Stimulated activated CD8-positive, alpha-beta memory T cell treated with anti-CD3 and anti-CD28 coated beads, Interleukin-15, amount 100 ng/mL, for 1 hour (primary cell): ENCODE data around the gene FTHL17.

ENCODE experiments used
- DNase-seq: peaks from one replicate; pipeline ENCODE4 v3.0.0-alpha.2; 2020; ENCODE audit warnings: low read depth

FTHL17 gene

GRCh38 chrX:31071725-31072124, at the start of gene FTHL17:
FTHL17 (minus strand) TSS chrX:31072041; CDS start chrX:31071953, 88 bp downstream.
- no peak for DNase-seq

GRCh38 chrX:31117266-31117665, 45.4 kb upstream of the FTHL17 start:
- no peak for DNase-seq

- no peak for DNase-seq
These were observed 43.6 kb upstream of the FTHL17 start for GRCh38 chrX:31115398-31115797.

GRCh38 chrX:31114858-31115257, 43.0 kb upstream of the FTHL17 start:
- no peak for DNase-seq

- DNase-seq = no peak
These were observed 40.6 kb upstream of the FTHL17 start for GRCh38 chrX:31112226-31112999.

- no peak for DNase-seq
These were observed 38.8 kb upstream of the FTHL17 start for GRCh38 chrX:31110657-31111056.

DNA sequence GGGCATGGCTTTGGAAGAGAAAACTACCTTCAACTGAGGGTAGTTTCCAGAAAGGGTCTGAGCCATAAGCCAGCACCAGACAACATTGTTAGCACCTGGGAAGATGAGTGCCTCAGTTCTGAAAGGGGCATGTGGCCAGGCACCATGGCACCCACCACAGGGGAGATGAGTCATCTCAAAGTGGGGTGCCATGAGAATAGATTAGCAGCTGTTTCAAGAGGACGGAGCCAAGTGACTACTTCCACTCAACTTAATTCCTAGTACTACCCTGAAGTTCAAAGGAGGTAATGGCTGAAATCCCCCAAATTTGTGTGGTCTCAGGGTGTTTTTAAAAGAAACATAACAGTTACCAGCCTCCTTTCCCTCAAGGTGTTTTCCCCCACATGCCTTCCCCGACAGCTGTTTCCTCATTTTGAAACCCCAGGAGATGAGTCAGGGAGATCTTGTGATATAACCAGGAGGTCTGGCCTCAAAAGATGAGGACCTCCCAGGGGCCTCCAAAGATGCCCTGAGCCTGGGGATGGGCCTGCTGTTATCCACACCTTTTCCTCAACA, 27.8 kb upstream of the FTHL17 start:
- no peak for DNase-seq

- DNase-seq = no peak
These were observed 26.2 kb upstream of the FTHL17 start for GRCh38 chrX:31098079-31098478.

DNA sequence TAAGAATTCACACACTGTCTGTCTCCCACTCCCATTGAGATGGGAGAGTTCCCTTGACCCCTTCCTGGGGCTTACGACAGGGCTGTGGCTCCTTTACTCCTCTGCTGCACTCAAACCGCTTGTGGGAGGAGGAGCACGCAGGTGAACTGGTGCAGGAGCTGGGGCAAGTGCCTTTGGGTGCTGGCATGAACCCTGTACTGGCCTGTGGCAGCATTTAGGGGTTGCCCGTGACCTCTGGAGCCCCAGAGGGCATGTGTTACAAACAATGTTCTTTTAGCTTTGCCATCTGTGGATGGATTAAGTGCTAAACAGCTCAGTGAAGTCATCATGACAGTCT, 21.8 kb upstream of the FTHL17 start:
- no peak for DNase-seq

DNA sequence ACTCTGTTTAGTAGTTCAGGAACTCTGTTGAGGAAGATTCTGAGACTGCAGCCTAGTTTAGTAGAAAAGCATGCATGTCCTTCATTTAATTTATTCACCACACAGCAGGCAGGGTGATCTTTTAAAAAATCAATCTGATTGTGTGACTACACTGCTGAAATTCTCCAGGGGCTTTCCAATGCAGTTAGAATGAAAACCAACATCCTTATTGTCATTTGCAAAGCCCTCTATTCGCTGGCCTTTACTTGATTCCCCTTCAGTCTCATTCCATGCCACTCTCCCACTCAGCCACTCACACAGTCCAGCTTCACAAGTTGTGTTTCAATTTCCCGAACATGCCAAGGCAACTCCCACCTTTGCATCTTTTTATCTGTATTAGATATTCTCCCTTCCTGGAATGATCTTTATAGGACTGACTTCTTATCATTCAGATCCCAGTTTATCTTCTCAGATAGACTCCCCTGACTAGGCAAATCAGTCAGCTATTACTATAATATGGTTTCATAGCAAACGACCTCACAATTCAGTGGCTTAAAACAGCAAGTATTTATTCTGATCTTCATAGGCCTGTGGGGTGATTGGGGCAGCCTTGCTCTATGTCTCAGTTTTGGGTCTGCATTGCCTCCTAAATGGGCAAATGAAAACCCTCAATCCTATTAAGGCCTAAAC, 21.3 kb upstream of the FTHL17 start:
- DNase-seq = no peak

- DNase-seq = no peak
These were observed 20.6 kb upstream of the FTHL17 start for GRCh38 chrX:31092476-31092875.

DNA sequence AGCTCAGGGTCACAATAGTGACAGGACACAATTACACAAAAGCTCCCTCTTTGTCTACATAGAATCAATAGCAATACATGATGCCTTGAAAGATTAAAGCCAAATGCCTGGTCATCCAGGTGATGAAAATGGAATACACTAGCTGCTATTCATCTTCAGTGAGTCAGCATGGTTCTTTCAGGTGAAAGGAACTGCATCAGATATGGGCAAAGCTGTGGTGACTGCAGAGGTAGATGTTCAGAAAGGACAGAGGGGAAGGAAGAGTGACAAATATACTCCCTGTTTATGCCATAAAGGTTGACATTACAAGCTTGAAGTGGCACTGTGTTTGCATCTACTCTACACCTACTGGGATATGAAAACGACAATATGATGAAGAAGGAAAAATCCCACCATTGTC, 20.0 kb upstream of the FTHL17 start:
- no peak for DNase-seq

GRCh38 chrX:31074522-31074921, 2.7 kb upstream of the FTHL17 start:
- no peak for DNase-seq

DNA sequence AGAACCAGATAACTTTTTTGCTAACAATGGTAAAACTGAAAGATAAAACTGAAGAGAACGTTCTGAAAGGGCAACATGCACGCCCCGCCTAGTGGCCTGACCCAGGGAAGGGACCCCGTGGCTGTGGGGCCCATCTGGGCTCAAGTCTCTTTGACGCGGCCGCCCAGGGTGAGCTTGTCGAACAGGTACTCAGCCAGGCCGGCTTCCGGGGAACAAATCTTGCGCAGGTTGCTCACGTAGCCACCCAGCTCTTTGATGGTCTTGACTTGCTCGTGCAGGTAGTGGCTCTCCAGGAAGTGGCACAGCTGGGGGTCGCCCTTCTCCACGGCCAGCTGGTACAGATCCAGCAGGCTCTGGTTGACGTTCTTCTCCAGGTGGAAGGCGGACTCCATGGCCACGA, 579 bp downstream of the FTHL17 start:
- DNase-seq = no peak

GRCh38 chrX:31070057-31070468, 1.8 kb downstream of the FTHL17 start:
- no peak for DNase-seq

GRCh38 chrX:31063114-31063513, 8.7 kb downstream of the FTHL17 start:
- DNase-seq = no peak

DNA sequence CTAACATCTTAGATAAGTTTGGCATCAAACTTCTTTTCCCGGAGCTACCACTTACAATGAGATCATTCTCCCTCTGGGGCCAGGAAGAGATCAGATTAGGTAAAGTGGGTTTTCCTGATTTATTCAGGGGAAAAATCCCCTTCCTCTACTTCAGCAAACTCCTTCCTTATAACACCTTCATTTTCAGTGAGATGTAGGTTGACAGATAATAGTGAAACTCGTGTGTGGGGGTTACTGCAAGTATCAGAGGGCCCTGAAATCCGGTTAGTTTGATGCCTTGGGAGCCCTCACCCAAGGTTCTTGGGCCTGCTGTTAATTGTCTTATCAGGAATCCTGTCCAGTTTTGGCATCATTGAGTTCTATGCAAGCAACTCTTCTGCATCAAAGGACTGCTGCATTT, 10.8 kb downstream of the FTHL17 start:
- DNase-seq = no peak

DNA sequence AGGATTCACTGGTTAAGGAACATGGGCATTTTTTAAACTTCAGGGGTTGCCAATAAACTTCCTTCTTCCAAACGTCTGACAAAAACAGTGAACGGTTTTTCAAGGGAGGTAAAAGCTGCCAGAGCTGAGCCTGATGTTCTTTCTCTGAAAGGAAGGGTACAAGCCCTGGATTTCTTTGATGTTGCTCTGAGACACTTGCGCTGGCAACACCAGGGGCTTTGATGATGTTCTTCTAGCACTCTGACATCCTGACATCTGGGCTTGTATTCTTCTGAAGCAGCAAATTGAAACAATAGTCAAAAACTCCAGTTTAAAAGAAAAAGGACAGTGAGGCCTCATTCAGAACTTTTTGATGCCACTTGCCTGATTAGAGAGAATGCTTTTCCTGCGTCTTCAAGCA, 11.8 kb downstream of the FTHL17 start:
- no peak for DNase-seq

- no peak for DNase-seq
These were observed 13.6 kb downstream of the FTHL17 start for GRCh38 chrX:31058284-31058683.

GRCh38 chrX:31057691-31058090, 14.2 kb downstream of the FTHL17 start:
- DNase-seq = no peak

- no peak for DNase-seq
These were observed 14.6 kb downstream of the FTHL17 start for GRCh38 chrX:31057291-31057690.

DNA sequence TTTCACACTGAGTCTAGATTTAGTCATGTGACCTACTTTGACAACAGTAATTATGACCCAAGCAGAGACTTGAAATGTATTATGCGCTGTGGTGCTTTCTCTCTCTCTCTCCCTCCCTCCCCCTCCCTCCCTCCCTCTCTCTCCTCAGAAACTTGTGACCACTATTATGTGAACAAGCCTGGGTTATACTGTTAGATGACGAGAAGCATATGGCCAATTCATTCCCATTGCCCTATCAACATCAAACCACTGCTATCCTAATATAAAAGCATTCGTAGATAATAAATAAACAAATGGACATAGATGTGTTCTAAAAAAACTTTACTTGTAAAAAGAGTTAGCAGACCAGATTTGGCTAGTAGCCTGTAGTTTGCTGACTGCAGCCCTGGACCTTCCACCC, 18.2 kb downstream of the FTHL17 start:
- DNase-seq = no peak

- DNase-seq = no peak
These were observed 32.5 kb downstream of the FTHL17 start for GRCh38 chrX:31039327-31039711.
